HG03565 (cell line): ENCODE results near the gene KLHL2.

Experiments used
- ATAC-seq: cut with Tn5 transposase; IDR thresholded peaks from one replicate; pipeline ENCODE4 v1.9.1; 2021; ENCODE audit warnings: mild to moderate bottlenecking, moderate library complexity; ENCODE audit not compliant: unreplicated experiment

KLHL2 gene

DNA sequence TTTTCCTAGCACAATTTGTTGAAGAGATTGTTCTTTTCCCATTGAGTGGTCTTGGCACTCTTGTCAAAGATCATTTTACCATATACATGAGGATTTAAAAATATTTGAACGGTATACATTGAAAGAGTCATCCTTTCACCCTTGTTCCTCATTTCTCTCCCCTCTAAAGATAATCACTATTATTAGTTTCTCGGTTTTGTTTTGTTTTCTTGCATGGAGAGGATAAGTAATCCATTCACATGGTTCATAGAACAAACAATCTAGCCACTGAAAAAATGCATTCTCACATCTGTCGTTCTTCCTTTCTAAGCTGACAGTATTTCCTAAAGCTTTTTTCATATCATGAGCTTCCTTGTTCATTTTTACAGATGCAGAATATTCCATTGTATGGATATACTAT, 80.9 kb downstream of the KLHL2 start:
- peak; percentile 59 for ATAC-seq

- peak; percentile 19 for ATAC-seq
Observed at GRCh38 chr4:165288639-165289422, 81.5 kb downstream of the KLHL2 start.

DNA sequence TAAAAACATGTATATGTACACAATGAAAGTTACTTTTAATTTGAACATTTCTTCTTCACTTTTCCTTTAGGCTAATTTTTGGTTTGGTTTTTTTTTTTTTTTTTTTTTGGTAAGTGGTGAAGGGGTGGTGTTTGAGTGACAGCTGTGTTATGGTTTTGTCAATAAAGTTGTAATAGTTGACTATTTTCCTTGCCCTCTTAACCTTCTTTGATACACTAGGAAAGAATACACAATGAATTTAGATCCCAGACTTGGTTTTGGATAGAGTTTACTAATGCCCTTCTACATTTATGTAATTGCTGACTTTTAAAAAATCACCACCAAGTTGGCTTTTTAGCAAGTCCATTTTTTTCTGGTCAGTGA, 82.0 kb downstream of the KLHL2 start:
- ATAC-seq, result no peak

DNA sequence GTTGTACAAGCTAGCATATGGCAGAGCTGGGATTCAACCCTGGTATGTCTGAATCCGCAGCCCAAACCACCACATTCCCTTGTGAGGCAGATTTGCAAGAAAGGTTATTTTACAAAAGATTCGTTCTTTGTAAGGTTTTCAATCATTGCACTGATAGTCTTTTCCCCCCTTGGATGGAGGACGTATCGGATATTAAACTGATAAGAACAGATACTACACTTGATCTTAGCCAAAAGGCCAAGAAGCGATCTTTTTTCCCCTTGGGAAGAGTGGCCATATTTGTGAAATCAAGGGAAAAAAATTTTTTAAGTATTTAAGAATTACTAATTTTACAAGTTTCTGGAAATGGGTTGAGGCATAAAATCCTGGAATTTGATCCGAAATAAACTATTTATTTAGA, 85.7 kb downstream of the KLHL2 start:
- no peak for ATAC-seq

DNA sequence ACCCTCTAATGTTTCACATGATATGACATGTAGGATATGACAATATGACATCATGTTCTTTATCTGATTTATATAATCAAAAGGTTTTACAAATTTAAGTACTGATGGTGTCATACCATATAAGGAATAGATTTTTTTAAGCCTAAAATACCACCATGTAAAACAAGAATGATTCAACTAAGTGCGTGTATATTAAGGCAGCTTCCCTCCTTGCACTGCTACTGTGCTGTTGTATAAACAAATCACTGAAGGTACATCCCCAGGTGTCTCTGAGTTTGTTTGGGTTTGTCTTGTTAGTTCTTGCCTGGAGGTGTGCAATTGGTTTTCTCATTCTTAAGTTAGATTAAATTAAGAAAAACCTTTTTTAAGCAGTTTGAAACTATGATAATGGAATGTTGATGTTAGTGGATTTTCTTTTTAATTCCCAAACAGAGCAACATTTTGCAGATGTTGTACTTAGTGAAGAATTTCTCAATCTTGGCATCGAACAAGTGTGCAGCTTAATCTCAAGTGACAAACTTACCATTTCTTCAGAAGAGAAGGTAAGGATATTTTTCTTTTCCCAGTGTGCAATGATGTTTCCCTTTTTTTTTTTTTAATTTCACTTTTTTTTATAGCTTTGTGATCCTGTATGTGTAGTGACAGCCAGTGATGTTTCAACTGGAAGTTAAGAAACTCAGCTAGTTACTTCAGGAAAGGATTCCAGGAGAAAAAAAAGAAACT, 86.7 kb downstream of the KLHL2 start:
- ATAC-seq, result no peak

DNA sequence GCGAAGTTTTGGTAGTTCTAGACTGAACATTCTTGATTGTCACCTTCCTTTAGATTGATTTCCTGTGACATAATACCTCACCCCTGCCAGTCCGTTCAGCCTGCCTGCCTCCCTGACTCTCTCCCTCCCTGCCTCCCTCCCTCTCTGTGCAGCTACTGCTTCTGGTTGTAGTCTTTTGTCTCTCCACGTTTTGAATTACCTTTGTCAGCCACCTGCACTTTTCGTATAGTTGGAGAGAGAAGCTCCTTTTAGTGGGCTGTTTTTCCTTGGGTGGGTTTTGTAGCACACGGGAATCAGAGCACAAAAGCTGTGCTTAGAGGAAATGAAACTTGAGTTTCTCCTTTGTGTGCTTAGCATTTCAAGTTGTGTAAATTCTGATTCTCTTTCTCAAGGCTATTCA, 87.5 kb downstream of the KLHL2 start:
- ATAC-seq, result peak; percentile 89

DNA sequence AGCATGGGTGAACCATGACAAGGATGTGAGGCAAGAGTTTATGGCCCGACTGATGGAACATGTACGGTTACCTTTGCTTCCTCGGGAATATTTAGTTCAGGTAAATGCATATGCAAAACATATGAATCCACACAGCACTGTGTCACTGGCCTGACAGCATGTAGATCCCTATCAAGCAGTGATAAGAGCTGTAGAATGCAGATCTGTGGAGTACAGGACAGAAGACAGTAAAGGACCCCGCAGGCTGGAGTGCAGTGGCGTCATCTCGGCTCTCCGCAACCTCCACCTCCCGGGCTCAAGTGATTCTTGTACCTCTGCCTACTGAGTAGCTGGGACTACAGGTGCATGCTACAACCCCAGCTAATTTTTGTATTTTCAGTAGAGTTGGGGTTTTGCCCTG, 90.3 kb downstream of the KLHL2 start:
- no peak for ATAC-seq

DNA sequence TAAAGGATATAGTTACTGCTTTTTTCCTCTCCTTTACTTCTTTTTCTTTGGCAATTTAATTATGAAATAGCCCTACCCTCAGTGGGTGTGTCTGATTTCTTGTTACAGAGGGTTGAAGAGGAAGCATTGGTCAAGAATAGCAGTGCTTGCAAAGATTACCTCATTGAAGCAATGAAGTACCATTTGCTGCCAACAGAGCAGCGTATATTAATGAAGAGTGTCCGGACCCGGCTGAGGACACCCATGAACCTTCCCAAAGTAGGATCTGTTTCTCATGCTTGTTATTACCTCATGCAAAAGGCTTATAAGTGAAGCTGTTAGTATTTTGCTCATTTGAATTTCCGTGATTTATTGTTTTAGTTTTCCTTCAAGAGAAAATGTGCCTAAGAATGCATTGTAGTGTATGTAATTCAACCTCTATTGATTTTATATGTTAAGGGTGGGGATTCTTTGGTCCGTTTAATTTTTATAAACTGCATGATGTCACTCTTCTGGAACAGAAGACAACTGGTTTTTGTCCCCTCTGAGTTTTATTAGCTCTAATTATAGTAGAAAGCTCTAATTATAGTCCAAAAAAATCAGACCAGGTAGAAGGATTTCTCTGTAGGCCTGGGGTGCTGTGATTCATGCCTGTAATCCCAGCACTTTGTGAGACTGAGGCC, 92.2 kb downstream of the KLHL2 start:
- no peak for ATAC-seq

DNA sequence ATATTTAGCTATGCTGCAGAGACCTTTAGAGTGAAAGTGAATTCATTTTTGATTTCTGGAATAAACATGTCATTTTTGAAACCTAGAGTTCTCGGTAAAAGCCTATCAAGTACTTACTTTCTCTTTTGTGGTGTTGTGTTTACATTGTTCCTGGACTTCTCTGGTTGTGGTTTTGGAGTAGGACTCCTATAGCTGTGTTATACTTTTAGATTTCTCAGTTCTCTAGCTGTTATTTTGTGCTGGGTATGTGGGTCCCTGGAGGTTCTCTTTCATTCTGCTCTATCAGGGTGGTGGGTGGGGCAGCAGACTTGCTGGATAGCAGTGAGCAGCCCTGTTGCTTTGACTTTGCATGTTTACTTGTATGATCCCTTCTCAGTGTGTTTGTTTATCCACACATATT, 94.5 kb downstream of the KLHL2 start:
- peak; percentile 92 for ATAC-seq

DNA sequence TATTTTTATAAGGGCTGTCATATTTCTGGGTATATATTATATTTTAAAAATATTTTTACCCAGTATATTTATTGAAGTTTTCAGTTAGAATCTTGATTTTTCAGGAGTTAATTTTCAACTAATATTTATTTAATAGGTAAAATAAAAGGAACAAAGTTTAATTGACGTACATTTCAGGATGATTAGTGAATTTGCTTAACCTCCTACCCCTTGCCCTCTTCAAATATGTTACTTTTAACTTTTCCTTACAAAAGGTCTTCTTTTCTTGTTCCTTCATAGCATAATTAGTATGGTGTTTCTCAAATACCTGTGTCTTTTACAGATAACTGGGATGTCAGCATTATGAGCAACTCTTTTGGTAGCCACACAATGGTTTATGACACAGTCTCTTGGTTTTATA, 95.3 kb downstream of the KLHL2 start:
- no peak for ATAC-seq

- ATAC-seq, result no peak
Observed at GRCh38 chr4:165308166-165308565, 100.8 kb downstream of the KLHL2 start.

DNA sequence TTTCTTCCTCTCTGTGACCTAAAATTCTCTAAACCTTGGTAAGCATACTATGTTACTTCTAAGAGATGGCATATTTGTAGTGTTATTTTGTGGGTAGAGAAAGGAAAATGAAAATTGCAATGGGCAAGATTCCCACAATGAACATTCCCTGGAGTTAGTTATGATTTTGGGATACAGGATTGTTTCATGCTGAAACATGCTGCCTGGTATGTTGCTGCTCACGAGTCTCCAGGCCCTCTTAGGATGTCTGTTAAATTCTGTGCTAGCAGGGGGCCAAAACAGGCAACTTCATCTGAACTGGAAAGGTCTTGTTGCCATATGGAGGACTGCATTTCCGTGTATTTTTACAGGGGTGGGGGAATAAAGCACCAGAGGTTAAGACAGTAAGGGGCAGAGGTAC, 101.2 kb downstream of the KLHL2 start:
- no peak for ATAC-seq

GRCh38 chr4:165309456-165309855, 102.1 kb downstream of the KLHL2 start:
- ATAC-seq, result no peak

GRCh38 chr4:165312506-165312905, 105.1 kb downstream of the KLHL2 start:
- no peak for ATAC-seq

GRCh38 chr4:165319030-165319429, 111.7 kb downstream of the KLHL2 start:
- no peak for ATAC-seq

GRCh38 chr4:165319509-165319908, 112.1 kb downstream of the KLHL2 start:
- no peak for ATAC-seq

- no peak for ATAC-seq
Observed at GRCh38 chr4:165324236-165324917, 117.0 kb downstream of the KLHL2 start.

GRCh38 chr4:165324918-165325304, 117.5 kb downstream of the KLHL2 start:
- no peak for ATAC-seq

DNA sequence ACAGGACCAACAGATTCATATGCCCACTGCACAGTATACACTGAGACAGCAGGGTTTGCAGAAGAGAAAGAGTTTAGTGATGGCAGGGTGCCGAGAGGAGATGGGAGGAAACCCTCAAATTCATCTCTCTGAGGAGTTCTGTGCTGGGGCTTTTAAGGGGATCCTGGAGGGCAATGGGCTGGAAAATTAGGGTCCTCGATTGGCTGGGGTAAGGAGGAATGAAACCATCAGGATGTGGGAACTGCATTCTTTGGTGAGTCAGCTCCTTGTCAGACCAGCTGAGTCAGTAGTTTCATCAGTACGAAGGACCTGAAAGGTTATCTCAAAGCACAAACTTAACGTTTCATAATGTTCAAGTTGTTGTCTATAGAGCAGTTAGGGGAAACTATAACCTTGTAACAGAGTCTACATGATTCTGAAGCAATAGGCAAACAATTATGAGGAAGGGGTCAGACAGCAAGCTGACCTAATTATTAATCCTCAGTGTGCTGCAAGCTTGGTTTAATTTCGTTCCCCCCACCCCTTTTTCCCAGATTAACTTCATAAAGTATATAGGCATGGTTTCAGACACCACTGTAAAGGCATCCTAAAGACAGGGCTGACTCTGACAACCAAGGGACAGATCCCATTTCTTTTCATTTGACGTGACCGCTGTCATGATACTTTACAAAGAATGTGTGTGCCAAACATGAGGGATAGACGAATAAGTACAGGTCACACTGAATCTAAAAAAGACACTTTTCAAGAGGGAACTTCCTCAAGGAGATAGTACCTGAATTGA, 118.6 kb downstream of the KLHL2 start:
- no peak for ATAC-seq

DNA sequence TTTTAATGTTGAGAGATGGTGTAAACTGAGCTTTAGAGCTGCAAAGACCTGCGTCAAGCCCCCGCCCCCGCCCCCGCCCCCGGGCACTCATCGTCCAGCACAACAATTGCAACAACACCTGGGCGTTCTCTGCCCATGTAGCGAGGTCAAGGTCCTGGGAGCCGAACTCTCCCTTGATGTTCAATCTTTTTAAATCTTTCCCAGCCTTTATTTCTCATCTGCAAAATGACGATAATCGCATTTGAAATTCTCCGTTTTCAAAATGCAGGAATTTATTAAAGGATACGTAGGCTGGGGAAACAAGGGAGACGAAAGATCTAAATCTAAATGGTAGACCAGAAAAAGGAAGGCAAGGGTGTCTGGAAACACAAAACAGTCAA, 119.5 kb downstream of the KLHL2 start:
- no peak for ATAC-seq
